ENCODE data around the gene IQSEC3. TPM values are rescaled to one million over a fixed set of nuclear protein-coding genes. Genes with fewer than 3 reads are reported as not detected.
A peak's percentile ranks its signal among the peaks of the same experiment; 100 is the strongest.

IQSEC3 gene
- total and polyA plus RNA-seq, 2 of the 13 experiments (the other 11 are each of a cell fraction or from before 2014, with no cell fraction given): not detected

- peak; percentile 17 for ATAC-seq
- 5% methylated on average over 4 of the region's 23 CpGs for WGBS (ENCODE audit: low lambda C conversion rate)
Measured at GRCh38 chr12:174596-174995, 108.0 kb downstream of the IQSEC3 start.

More at GRCh38 chr12:174596-174995, 108.0 kb downstream of the IQSEC3 start:
- Histone ChIP-seq H3K27me3 (ENCODE audit: control insufficient read depth in 1 of 2, insufficient read depth in 2 of 2, low read length in 2 of 2) (peaks cover 10 to 70% of the 10 kb centered on the region in 2 experiments; a peak in 4 of 5 replicates), H3K4me2 (ENCODE audit: low read depth, low read length) (peak overlapping the region; percentile 67; the same call in 1 of the 2 replicates), H3K79me2 (ENCODE audit: insufficient read depth, low read length) (no peaks in the 10 kb centered on the region), H3K9ac (ENCODE audit: insufficient read depth, low read depth, low read length) (no peak overlapping the region), H4K20me1 (ENCODE audit: insufficient read depth, low read length) (no peaks in the 10 kb centered on the region), H2AFZ (ENCODE audit: low read length) (no peak overlapping the region), H3K9me3 (ENCODE audit: low read length) (no peaks in the 10 kb centered on the region), H3K27ac (ENCODE audit: extremely low read length, insufficient read depth, low read length) (no peak overlapping the region), H3K36me3 (replicated peaks in 1 of 2; ENCODE audit: control insufficient read depth in 1 of 2, insufficient read depth in 2 of 2, low read length in 2 of 2) (no peaks in the 10 kb centered on the region), H3K4me1 (ENCODE audit: insufficient read depth, low read length) (peaks cover 40% of the 10 kb centered on the region), H3K4me3 (replicated peaks in 1 of 3; ENCODE audit: insufficient read depth in 1 of 3, low read depth in 2 of 3, low read length in 3 of 3) (peak overlapping the region in 1 of 3 experiments; percentile 7; a peak in 1 of 6 replicates)
- ChIA-PET CTCF (ENCODE audit: low intra/inter-chr PET ratio, low total read pairs) (no interaction called here), POLR2A (no interaction called here)
- BruUV-seq (replicated peaks): no TSS peak
- DNase-seq (ENCODE audit: low spot score): no peak
- TF ChIP-seq ZNF589 (CRISPR knock-in tag; conservative IDR thresholded peaks at IDR 0.05): no peak
- TF ChIP-seq, protein P1, sequence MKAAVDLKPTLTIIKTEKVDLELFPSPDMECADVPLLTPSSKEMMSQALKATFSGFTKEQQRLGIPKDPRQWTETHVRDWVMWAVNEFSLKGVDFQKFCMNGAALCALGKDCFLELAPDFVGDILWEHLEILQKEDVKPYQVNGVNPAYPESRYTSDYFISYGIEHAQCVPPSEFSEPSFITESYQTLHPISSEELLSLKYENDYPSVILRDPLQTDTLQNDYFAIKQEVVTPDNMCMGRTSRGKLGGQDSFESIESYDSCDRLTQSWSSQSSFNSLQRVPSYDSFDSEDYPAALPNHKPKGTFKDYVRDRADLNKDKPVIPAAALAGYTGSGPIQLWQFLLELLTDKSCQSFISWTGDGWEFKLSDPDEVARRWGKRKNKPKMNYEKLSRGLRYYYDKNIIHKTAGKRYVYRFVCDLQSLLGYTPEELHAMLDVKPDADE (CRISPR knock-in tag; IDR thresholded peaks at IDR 0.05): no peak
- TF ChIP-seq HNF1A (IDR thresholded peaks at IDR 0.05; ENCODE audit: low read depth): no peak
- no peak for TF ChIP-seq HNF1A (CRISPR knock-in tag; IDR thresholded peaks at IDR 0.05; ENCODE audit: borderline replicate concordance)
- TF ChIP-seq HNRNPL (IDR thresholded peaks at IDR 0.05; ENCODE audit: low read depth, low read length): 0 out of 2 replicates have a peak, but pooled peaks have one; percentile 31
- intact Hi-C loops (cut with micrococcal nuclease; ENCODE audit: unreplicated experiment) (no loop called here), in situ Hi-C loops (cut with HindIII; ENCODE audit: extremely low pct_ligation_motif_present, low pct_unique_long_range_greater_than_20kb) (no loop called here)
- FAIRE-seq: no peak
